GM18909 (cell line): ENCODE measurements around the gene FANCC.

Experiments used
- ATAC-seq: cut with Tn5 transposase; IDR thresholded peaks from one replicate; pipeline ENCODE4 v1.9.1; 2021; ENCODE audit warnings: mild to moderate bottlenecking; ENCODE audit not compliant: unreplicated experiment, poor library complexity

Gene FANCC

GRCh38 chr9:95201206-95201605 lies 116.3 kb downstream of the FANCC start:
- no peak for ATAC-seq

- no peak for ATAC-seq
These were observed 119.7 kb downstream of the FANCC start for GRCh38 chr9:95197692-95198271.

GRCh38 chr9:95193480-95193879 lies 124.0 kb downstream of the FANCC start:
- ATAC-seq, result no peak

DNA sequence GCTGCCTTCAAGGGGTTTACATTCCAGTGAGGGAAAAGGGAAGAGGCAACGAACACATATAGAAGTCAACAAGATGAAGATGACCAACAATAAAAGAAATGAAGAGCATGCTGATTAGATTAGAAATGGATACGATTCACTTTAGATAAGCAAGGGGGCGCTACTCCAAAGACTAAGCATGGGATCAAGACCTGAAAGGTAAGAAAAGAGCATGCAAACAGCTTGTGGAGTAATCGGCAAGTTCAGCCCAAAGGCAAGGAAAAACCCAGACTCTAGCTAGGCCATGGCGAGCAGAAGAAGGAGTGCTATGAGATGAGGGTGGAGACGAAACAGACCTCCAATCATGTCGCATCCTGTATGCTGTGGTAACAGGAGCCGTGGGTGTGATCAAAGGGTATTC lies 124.4 kb downstream of the FANCC start:
- no peak for ATAC-seq

DNA sequence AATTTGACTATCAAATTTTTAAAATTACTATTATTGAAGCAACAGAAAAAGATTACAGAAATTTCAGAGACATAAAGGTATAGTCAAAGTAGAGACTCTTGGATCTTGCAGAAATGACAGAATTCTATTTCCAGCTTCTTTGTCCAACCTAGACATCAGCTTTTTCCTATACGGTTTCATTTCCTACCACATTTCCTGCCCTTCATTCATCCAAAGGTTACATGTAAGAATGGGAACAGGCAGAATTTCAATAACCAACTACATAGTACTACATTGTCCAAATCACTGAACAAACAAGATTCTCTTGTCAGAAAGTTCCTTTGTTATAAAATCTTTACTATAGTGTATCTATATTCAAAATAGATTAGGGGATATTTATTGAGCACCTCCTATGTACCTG lies 124.9 kb downstream of the FANCC start:
- ATAC-seq, result no peak

DNA sequence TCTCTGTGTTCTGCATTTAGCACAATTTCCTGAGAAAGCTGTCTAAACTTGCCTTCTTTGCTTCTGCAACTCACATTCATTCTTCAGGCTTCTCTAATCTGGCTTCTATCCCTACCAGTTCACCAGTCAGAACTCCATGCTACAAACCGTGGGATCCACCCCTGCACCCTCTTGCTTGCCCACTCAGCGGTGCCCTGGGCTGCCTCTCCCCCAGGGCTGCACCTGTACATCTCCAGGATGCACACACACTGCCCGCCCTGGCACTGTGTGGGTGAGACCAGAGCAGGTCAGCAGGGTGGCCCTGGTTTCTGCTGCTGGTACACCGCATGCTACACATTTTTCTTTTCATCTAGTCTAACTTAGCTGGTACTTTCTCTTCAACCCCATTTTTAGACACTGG lies 127.1 kb downstream of the FANCC start:
- no peak for ATAC-seq

GRCh38 chr9:95189251-95190098 lies 128.0 kb downstream of the FANCC start:
- no peak for ATAC-seq

GRCh38 chr9:95188459-95188858 lies 129.1 kb downstream of the FANCC start:
- no peak for ATAC-seq

- no peak for ATAC-seq
These were observed 131.6 kb downstream of the FANCC start for GRCh38 chr9:95185956-95186355.

- no peak for ATAC-seq
These were observed 134.5 kb downstream of the FANCC start for GRCh38 chr9:95182854-95183563.

GRCh38 chr9:95181835-95182234 lies 135.7 kb downstream of the FANCC start:
- no peak for ATAC-seq

DNA sequence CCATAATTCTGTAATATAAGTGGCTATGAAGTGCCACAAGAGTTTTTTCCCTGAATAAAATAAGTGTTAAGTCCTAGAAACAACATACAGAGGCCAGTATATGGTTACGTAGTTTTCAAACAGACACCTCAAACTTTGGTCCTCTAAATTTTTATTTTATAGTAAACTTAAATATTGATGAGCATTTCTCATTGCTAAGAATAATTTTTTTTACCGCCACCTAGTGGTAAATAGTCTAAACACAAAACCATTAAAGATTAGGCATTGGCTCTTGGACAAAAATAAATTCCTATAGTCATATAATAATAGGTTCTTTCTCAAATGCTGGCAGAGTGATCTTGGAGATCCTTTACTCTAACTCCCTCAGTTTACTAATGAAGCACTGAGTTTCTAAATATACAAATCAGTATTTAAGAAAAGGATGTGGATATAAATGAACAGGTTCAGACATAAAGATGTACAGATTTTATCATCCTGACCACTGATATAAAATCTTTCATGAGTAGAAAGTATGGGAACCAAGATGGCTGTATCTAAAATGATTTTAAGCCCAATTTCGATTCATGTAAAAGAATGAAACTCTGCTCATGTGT lies 136.2 kb downstream of the FANCC start:
- ATAC-seq, result no peak

GRCh38 chr9:95177617-95178016 lies 139.9 kb downstream of the FANCC start:
- no peak for ATAC-seq

GRCh38 chr9:95176755-95177319 lies 140.7 kb downstream of the FANCC start:
- no peak for ATAC-seq

DNA sequence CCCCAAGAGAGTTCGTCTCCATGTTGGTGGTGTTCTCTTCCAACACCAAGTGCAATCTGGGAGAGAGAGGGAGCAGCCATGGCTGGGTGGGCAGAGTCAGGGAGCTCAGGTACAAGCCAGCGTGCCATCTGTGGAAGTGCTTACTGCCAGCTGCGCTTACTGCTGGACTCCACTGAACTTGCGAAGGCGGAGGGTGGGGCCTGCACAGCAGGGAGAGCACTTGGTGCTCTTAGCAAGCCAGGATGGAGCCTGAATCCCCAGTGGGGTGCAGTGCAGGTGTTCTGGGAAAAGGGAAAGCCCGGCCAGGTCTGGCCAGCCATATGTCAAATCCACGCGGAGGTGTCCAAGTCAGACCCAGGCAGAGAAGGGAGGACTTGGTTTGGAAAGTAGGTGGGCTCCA lies 142.0 kb downstream of the FANCC start:
- no peak for ATAC-seq

GRCh38 chr9:95174038-95174437 lies 143.5 kb downstream of the FANCC start:
- ATAC-seq, result no peak

GRCh38 chr9:95171596-95171995 lies 145.9 kb downstream of the FANCC start:
- ATAC-seq, result no peak

GRCh38 chr9:95171001-95171400 lies 146.5 kb downstream of the FANCC start:
- ATAC-seq, result no peak

DNA sequence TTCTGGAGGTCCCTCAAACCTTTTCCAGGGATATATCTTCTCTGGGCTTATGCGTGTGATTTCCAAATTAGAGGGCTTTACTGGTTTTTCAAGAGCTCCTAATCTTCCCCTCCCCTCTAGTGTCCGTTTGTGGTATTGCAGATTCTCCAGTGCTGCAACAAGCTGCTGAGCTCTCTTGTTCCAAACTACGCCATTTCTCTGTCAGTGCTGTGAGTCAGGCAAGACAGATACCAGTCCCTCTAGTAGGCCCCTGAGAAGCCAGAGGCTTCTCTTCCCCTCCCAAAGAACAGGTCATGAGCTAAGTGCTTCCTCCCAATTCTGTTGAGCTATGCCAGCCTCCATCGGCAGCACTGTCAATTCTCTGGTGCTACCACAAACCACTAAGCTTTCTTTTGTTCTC lies 149.5 kb downstream of the FANCC start:
- no peak for ATAC-seq

DNA sequence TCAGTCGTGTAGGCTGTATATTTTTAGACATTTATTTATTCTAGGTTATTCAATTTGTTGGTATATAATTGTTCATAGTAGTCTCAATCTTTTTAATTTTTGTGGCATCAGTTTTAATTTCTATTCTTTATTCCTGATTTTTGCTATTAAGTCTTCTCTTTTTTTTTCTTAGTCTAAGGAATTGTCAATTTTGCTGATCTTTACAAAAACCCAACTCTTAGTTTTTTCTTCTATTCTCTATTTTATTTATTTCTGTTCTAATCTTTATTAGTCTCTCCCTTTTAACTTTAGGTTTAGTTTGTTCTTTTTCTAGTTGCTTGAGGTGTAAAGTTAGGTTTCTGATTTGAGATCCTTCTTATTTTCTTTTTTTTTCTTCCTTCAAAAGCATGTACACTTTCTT lies 152.5 kb downstream of the FANCC start:
- no peak for ATAC-seq
